OCI-LY7 (cell line): ENCODE data around the gene CFAP57. TPM values are rescaled to one million over a fixed set of nuclear protein-coding genes. Genes with fewer than 3 reads are reported as not detected.

Source experiments
- BruUV-seq: library from RNA; stranded (reverse); fragments of 400-500 nt; replicated peaks from 2 replicates; lab custom pipeline; 2021; lab: Mats Ljungman, UMichigan
- CTCF ChIA-PET: fragments of 300-600 bp; sonication (Branson Sonifier 250); formaldehyde crosslinking; loops from one replicate; lab custom pipeline; 2022; ENCODE audit warnings: antibody characterized with exemption; ENCODE audit not compliant: unreplicated experiment; lab: Charles Lee
- POLR2A ChIA-PET: fragments of 300-600 bp; sonication (Branson Sonifier 250); formaldehyde crosslinking; loops from one replicate; lab custom pipeline; 2022; ENCODE audit warnings: antibody characterized with exemption; lab: Charles Lee
- DNase-seq: peaks from one replicate; pipeline ENCODE4 v3.0.0-alpha.2; 2015; ENCODE audit warnings: low spot score
- H2AFZ ChIP-seq: fragments of 200-600 bp; sonication (generic), shearing (Covaris generic); 2 replicates; pipeline ENCODE4 v1.6.1; 2014; ENCODE audit warnings: mild to moderate bottlenecking, antibody characterized with exemption, low read length, moderate library complexity
- H3K27ac ChIP-seq: fragments of 200-600 bp; sonication (generic); 2 replicates; pipeline ENCODE4 v1.5.1; 2014; ENCODE audit warnings: mixed run types, low read depth, mild to moderate bottlenecking, moderate library complexity, low read length, inconsistent platforms; ENCODE audit not compliant: poor library complexity, severe bottlenecking
- H3K36me3 ChIP-seq: fragments of 200-600 bp; sonication (generic); 2 replicates; pipeline ENCODE4 v1.6.1; 2014; ENCODE audit warnings: mild to moderate bottlenecking, antibody characterized with exemption, low read length, moderate library complexity, mixed read lengths; ENCODE audit not compliant: insufficient read depth
- H3K4me1 ChIP-seq: fragments of 200-600 bp; sonication (generic); 2 replicates; pipeline ENCODE4 v1.5.1; 2014; ENCODE audit warnings: mild to moderate bottlenecking, low read length; ENCODE audit not compliant: insufficient read depth, poor library complexity, severe bottlenecking
- H3K4me2 ChIP-seq: fragments of 200-600 bp; sonication (generic); 2 replicates; pipeline ENCODE4 v1.6.1; 2014; ENCODE audit warnings: mild to moderate bottlenecking, low read length
- H3K4me3 ChIP-seq: fragments of 200-600 bp; sonication (generic); 2 replicates; pipeline ENCODE4 v1.5.1; 2014; ENCODE audit warnings: mild to moderate bottlenecking, low read depth, low read length; ENCODE audit not compliant: poor library complexity, severe bottlenecking
- H3K79me2 ChIP-seq: fragments of 200-600 bp; sonication (generic); 2 replicates; pipeline ENCODE4 v1.6.1; 2016; ENCODE audit warnings: low read depth, mild to moderate bottlenecking, low read length, moderate library complexity, mixed read lengths; ENCODE audit not compliant: insufficient read depth
- H3K9me2 ChIP-seq: fragments of 200-600 bp; sonication (generic); 2 replicates; pipeline ENCODE4 v1.6.1; 2016; ENCODE audit warnings: mild to moderate bottlenecking, low read length, mixed read lengths; ENCODE audit not compliant: insufficient read depth
- H3K9me3 ChIP-seq: fragments of 200-600 bp; sonication (generic); 2 replicates; pipeline ENCODE4 v1.6.1; 2014; ENCODE audit warnings: mild to moderate bottlenecking, mixed run types, low read length, mixed read lengths
- H4K20me1 ChIP-seq: fragments of 200-600 bp; sonication (generic); 2 replicates; pipeline ENCODE4 v1.6.1; 2014; ENCODE audit warnings: mild to moderate bottlenecking, antibody characterized with exemption, low read length, moderate library complexity, mixed read lengths; ENCODE audit not compliant: insufficient read depth
- EZH2phosphoT487 ChIP-seq: fragments of 200-600 bp; sonication (generic); IDR thresholded peaks from 2 replicates; pipeline ENCODE4 v1.6.1; 2018; ENCODE audit warnings: low read depth, borderline replicate concordance, mild to moderate bottlenecking, mixed run types, antibody characterized with exemption, low read length, moderate library complexity, mixed read lengths
- intact Hi-C: fragments of 100-400 bp; cut with micrococcal nuclease; formaldehyde crosslinking; loops from one replicate; pipeline ENCODE4 v1.10.0; 2022; ENCODE audit not compliant: unreplicated experiment
- total RNA-seq, 2 experiments: library from RNA; depleted of rRNA in 1 of 2; stranded (reverse); fragments of >200 nt in 1 of 2; shearing (Covaris generic) in 1 of 2; gene quantifications; 2 replicates each; pipeline ENCODE4 v1.2.3, GENCODE V29; 2014 to 2022
- TF ChIP-seq, protein P1 (sequence below): fragments of 200-600 bp; sonication (generic); conservative IDR thresholded peaks from 2 replicates; pipeline ENCODE4 v1.5.1; 2014; ENCODE audit warnings: mild to moderate bottlenecking, antibody characterized with exemption, low read length, moderate library complexity, mixed read lengths

Gene CFAP57
- total RNA-seq, 2 experiments from 2014 or later, result 0.17 TPM; not detected in 1

DNA sequence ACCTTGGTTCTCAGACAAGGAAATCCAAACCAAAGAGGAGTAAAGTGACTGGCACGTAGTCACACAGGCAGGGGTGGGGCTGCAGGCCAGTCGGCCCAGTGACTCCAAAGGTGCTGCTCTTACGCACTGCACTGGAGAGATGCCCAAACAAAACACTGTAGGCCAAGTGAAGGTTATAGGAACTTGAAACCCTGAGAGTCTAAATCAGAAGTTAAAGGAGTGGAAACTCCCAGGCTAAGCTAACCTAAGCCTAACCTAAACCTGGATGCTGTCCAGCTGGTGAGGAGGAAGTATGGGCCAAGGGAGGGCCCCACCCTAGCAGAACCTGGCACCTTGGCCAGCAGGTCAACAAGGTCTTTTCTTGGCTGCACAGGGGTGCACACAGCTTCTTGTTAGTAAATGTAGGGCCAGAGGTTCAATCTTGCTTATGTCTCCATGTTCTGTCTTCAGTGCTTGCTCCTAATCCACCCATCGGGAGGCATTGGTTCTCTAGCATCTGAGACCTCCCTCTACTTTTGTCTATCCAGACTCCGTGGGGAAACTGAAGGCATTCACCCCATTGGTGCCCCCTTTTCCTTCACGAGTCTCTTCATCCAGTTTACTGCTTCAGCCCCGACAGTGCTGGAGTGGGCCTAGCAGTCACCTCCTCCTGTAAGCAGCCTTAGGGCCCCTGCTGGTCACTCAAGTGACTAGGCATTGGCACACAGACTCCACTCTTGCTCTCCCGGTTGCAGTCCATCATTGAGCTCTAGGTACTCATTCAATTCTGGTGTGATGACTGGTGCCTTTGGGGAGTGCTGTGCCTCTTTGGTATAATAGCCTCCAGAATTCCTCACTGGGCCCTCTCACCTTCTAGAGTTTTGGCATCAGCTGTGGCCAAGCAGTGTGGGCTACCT lies 84.8 kb downstream of the CFAP57 start:
- ChIA-PET POLR2A (no interaction called here), CTCF (no interaction called here)
- H3K4me3 ChIP-seq, result no peak overlapping the region
- H3K4me2 ChIP-seq, result no peak overlapping the region
- no peaks in the 10 kb centered on the region for H3K79me2 ChIP-seq
- H3K9me2 ChIP-seq, result no peaks in the 10 kb centered on the region
- no TSS peak for BruUV-seq
- DNase-seq, result no peak
- H2AFZ ChIP-seq, result no peak overlapping the region
- intact Hi-C loops, result no loop called here
- H3K4me1 ChIP-seq, result no peaks in the 10 kb centered on the region
- no peaks in the 10 kb centered on the region for H3K36me3 ChIP-seq
- H4K20me1 ChIP-seq, result no peaks in the 10 kb centered on the region
- no peak overlapping the region for H3K27ac ChIP-seq
- H3K9me3 ChIP-seq, result 0 out of 2 replicates have a peak, but pooled peaks cover 2% of the 10 kb centered on the region
- TF ChIP-seq, protein P1, sequence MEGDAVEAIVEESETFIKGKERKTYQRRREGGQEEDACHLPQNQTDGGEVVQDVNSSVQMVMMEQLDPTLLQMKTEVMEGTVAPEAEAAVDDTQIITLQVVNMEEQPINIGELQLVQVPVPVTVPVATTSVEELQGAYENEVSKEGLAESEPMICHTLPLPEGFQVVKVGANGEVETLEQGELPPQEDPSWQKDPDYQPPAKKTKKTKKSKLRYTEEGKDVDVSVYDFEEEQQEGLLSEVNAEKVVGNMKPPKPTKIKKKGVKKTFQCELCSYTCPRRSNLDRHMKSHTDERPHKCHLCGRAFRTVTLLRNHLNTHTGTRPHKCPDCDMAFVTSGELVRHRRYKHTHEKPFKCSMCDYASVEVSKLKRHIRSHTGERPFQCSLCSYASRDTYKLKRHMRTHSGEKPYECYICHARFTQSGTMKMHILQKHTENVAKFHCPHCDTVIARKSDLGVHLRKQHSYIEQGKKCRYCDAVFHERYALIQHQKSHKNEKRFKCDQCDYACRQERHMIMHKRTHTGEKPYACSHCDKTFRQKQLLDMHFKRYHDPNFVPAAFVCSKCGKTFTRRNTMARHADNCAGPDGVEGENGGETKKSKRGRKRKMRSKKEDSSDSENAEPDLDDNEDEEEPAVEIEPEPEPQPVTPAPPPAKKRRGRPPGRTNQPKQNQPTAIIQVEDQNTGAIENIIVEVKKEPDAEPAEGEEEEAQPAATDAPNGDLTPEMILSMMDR, result no peak
- no peak for TF ChIP-seq EZH2phosphoT487

DNA sequence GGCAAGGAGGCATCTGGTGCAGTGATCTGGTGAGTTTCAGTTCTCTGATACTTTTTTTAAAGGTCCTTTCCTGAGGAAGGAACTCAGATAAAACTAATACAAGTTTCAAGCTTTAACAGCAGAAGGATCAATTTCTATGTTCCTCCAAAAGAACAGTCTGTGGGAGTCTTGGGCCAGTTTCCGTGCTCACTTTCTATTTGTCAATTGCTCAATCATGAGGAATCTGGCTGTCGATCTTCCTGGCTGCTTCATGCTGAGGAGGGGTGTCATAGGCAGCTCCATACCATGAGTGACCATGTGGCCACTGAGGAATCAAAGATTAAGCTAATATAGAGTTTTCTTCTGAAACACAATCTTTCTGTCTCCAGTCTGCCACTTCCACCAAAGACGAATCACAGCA lies 86.2 kb downstream of the CFAP57 start:
- no peak overlapping the region for H3K27ac ChIP-seq
- intact Hi-C loops, result no loop called here
- ChIA-PET POLR2A (no interaction called here), CTCF (no interaction called here)
- no peak overlapping the region for H3K4me3 ChIP-seq
- no peaks in the 10 kb centered on the region for H3K36me3 ChIP-seq
- H3K79me2 ChIP-seq, result no peaks in the 10 kb centered on the region
- TF ChIP-seq EZH2phosphoT487, result no peak
- TF ChIP-seq, protein P1, result no peak
- H2AFZ ChIP-seq, result no peak overlapping the region
- H3K4me2 ChIP-seq, result no peak overlapping the region
- H4K20me1 ChIP-seq, result no peaks in the 10 kb centered on the region
- H3K4me1 ChIP-seq, result no peaks in the 10 kb centered on the region
- BruUV-seq, result no TSS peak
- H3K9me3 ChIP-seq, result peaks cover 11% of the 10 kb centered on the region; the same call in 1 of the 2 replicates
- H3K9me2 ChIP-seq, result no peaks in the 10 kb centered on the region
- no peak for DNase-seq

DNA sequence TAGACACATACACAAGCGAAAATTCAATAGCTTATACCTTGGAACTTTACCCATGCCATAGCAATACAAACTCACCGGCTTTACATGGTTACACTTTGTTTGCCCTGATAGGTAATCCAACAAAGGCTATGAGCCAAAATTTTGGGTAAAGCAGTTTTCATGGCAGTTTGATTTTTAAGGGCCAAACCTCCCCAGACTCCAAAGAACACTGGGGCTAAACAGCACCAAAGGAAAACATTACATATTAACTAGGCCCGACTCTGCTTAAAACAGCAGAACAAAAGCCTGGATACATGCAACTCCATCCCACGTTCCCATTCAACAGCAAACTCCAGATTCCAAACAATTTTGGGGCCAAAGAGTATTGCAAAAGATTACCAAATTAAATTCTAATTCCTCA lies 93.3 kb downstream of the CFAP57 start:
- H3K4me2 ChIP-seq, result no peak overlapping the region
- no TSS peak for BruUV-seq
- no peaks in the 10 kb centered on the region for H4K20me1 ChIP-seq
- DNase-seq, result no peak
- no peak overlapping the region for H3K4me3 ChIP-seq
- H3K79me2 ChIP-seq, result no peaks in the 10 kb centered on the region
- POLR2A ChIA-PET, result no interaction called here
- H3K9me2 ChIP-seq, result no peaks in the 10 kb centered on the region
- no peak overlapping the region for H2AFZ ChIP-seq
- CTCF ChIA-PET, result no interaction called here
- intact Hi-C loops, result no loop called here
- H3K27ac ChIP-seq, result no peak overlapping the region
- TF ChIP-seq, protein P1, result no peak
- no peak for TF ChIP-seq EZH2phosphoT487
- no peaks in the 10 kb centered on the region for H3K4me1 ChIP-seq
- H3K9me3 ChIP-seq, result peaks cover 17% of the 10 kb centered on the region; the same call in 1 of the 2 replicates
- H3K36me3 ChIP-seq, result no peaks in the 10 kb centered on the region
